WTC11 (cell line): ENCODE results near the gene ACSL1. TPM values are rescaled to one million over a fixed set of nuclear protein-coding genes. Genes with fewer than 3 reads are reported as not detected.
A peak's percentile ranks its signal among the peaks of the same experiment; 100 is the strongest.

ENCODE experiments used
- ATAC-seq: fragments of 200-7000 bp; cut with Tn5 transposase; 2 replicates; pipeline ENCODE4 v1.10.0; 2021; ENCODE audit warnings: mild to moderate bottlenecking, moderate library complexity
- CTCF ChIA-PET: fragments of 300-600 bp; sonication (Branson Sonifier 250); formaldehyde crosslinking; loops from one replicate; lab custom pipeline; 2021; ENCODE audit warnings: antibody characterized with exemption; lab: Charles Lee
- POLR2A ChIA-PET: fragments of 350-600 bp; sonication (Branson Sonifier 250); formaldehyde crosslinking; loops from one replicate; lab custom pipeline; 2021; ENCODE audit warnings: antibody characterized with exemption; lab: Charles Lee
- DNase-seq: peaks from one replicate; pipeline ENCODE4 v3.0.0; 2021; ENCODE audit warnings: low spot score
- H3K27ac Mint-ChIP-seq: 2 replicates; pipeline ENCODE4 v1.8.0; 2021; ENCODE audit warnings: mixed read lengths
- H3K27me3 Mint-ChIP-seq: 2 replicates; pipeline ENCODE4 v1.8.0; 2021; ENCODE audit warnings: low read depth, mild to moderate bottlenecking, moderate library complexity, mixed read lengths
- H3K36me3 Mint-ChIP-seq: 2 replicates; pipeline ENCODE4 v1.8.0; 2021; ENCODE audit warnings: mixed read lengths
- H3K4me1 Mint-ChIP-seq: 2 replicates; pipeline ENCODE4 v1.8.0; 2022; ENCODE audit warnings: mixed read lengths
- H3K4me3 Mint-ChIP-seq: 2 replicates; pipeline ENCODE4 v1.8.0; 2021; ENCODE audit warnings: mild to moderate bottlenecking, moderate library complexity, mixed read lengths
- H3K9me3 Mint-ChIP-seq: 2 replicates; pipeline ENCODE4 v1.8.0; 2021; ENCODE audit warnings: mixed read lengths
- AFF4 ChIP-seq: sonication (generic); formaldehyde crosslinking; IDR thresholded peaks from 2 replicates; pipeline ENCODE4 v1.8.1; 2023; ENCODE audit warnings: mild to moderate bottlenecking, missing genetic modification reagents, borderline replicate concordance
- ATF3 ChIP-seq: sonication (generic); formaldehyde crosslinking; conservative IDR thresholded peaks from 2 replicates; pipeline ENCODE4 v1.8.1; 2022; ENCODE audit warnings: mild to moderate bottlenecking, missing genetic modification reagents
- CTCF ChIP-seq: fragments of 200-600 bp; IDR thresholded peaks from 2 replicates; pipeline ENCODE4 v1.8.0; 2022; ENCODE audit warnings: antibody characterized with exemption
- E2F1 ChIP-seq: sonication (generic); formaldehyde crosslinking; IDR thresholded peaks from 2 replicates; pipeline ENCODE4 v1.8.0; 2022; ENCODE audit warnings: mild to moderate bottlenecking, missing genetic modification reagents
- ELF4 ChIP-seq: sonication (generic); formaldehyde crosslinking; IDR thresholded peaks from 2 replicates; pipeline ENCODE4 v1.8.1; 2022; ENCODE audit warnings: low read depth, mild to moderate bottlenecking, moderate library complexity, missing genetic modification reagents
- ETV6 ChIP-seq: sonication (generic); formaldehyde crosslinking; IDR thresholded peaks from 2 replicates; pipeline ENCODE4 v1.8.1; 2022; ENCODE audit warnings: mild to moderate bottlenecking, missing genetic modification reagents
- FOXK1 ChIP-seq: sonication (generic); formaldehyde crosslinking; IDR thresholded peaks from 2 replicates; pipeline ENCODE4 v1.8.0; 2022; ENCODE audit warnings: mild to moderate bottlenecking, moderate library complexity, missing genetic modification reagents
- FOXP4 ChIP-seq: sonication (generic); formaldehyde crosslinking; IDR thresholded peaks from 2 replicates; pipeline ENCODE4 v1.8.0; 2022; ENCODE audit warnings: mild to moderate bottlenecking, missing genetic modification reagents
- GABPB1 ChIP-seq: sonication (generic); formaldehyde crosslinking; IDR thresholded peaks from 2 replicates; pipeline ENCODE4 v1.8.1; 2023; ENCODE audit warnings: mild to moderate bottlenecking, missing genetic modification reagents
- JUN ChIP-seq: sonication (generic); formaldehyde crosslinking; IDR thresholded peaks from 2 replicates; pipeline ENCODE4 v1.8.0; 2023; ENCODE audit warnings: mild to moderate bottlenecking, missing genetic modification reagents
- KAT7 ChIP-seq: sonication (generic); formaldehyde crosslinking; IDR thresholded peaks from 2 replicates; pipeline ENCODE4 v1.8.1; 2023; ENCODE audit warnings: missing genetic modification reagents, mild to moderate bottlenecking, borderline replicate concordance
- NFE2L1 ChIP-seq: sonication (generic); formaldehyde crosslinking; IDR thresholded peaks from 2 replicates; pipeline ENCODE4 v1.8.1; 2023; ENCODE audit warnings: missing genetic modification reagents
- NR2C2 ChIP-seq: sonication (generic); formaldehyde crosslinking; IDR thresholded peaks from 2 replicates; pipeline ENCODE4 v1.8.0; 2022; ENCODE audit warnings: mild to moderate bottlenecking, missing genetic modification reagents
- RELA ChIP-seq: sonication (generic); formaldehyde crosslinking; IDR thresholded peaks from 2 replicates; pipeline ENCODE4 v1.8.1; 2022; ENCODE audit warnings: missing genetic modification reagents, mild to moderate bottlenecking, borderline replicate concordance
- TEAD4 ChIP-seq: sonication (generic); formaldehyde crosslinking; IDR thresholded peaks from 2 replicates; pipeline ENCODE4 v1.8.0; 2022; ENCODE audit warnings: mild to moderate bottlenecking, missing genetic modification reagents
- TP53 ChIP-seq: sonication (generic); formaldehyde crosslinking; IDR thresholded peaks from 2 replicates; pipeline ENCODE4 v1.8.1; 2023; ENCODE audit warnings: mild to moderate bottlenecking, missing genetic modification reagents
- ZBTB43 ChIP-seq: sonication (generic); formaldehyde crosslinking; IDR thresholded peaks from 2 replicates; pipeline ENCODE4 v1.8.1; 2023; ENCODE audit warnings: mild to moderate bottlenecking, missing genetic modification reagents
- ZMAT4 ChIP-seq: fragments of 250-450 bp; sonication (Bioruptor Pico); IDR thresholded peaks from 2 replicates; pipeline ENCODE4 v1.9.0; 2021; ENCODE audit warnings: mild to moderate bottlenecking
- ZNF121 ChIP-seq: sonication (generic); formaldehyde crosslinking; IDR thresholded peaks from 2 replicates; pipeline ENCODE4 v1.8.0; 2023; ENCODE audit warnings: missing genetic modification reagents
- ZNF138 ChIP-seq: sonication (generic); formaldehyde crosslinking; conservative IDR thresholded peaks from 2 replicates; pipeline ENCODE4 v1.8.1; 2022; ENCODE audit warnings: mild to moderate bottlenecking, moderate library complexity, missing genetic modification reagents
- total RNA-seq: library from RNA; stranded (reverse); gene quantifications from 3 replicates; pipeline ENCODE4 v1.2.3, GENCODE V29; 2021

ACSL1 gene
- total RNA-seq, 1 experiment from 2014 or later: 6.6 TPM

- Mint-ChIP-seq H3K4me1 (peaks cover 33% of the 10 kb centered on the region), H3K27ac (0 out of 2 replicates have a peak overlapping the region, but pooled peaks have one; percentile 67), H3K27me3 (peaks cover 1% of the 10 kb centered on the region), H3K9me3 (no peaks in the 10 kb centered on the region), H3K36me3 (no peaks in the 10 kb centered on the region)
- CTCF ChIA-PET: interaction anchor here (1.0 kb wide), 1 partner anchor 11 kb away, joined by 3 read pairs; no protein-coding TSS in a partner anchor
- no peak for DNase-seq
- POLR2A ChIA-PET: no interaction called here
- TF ChIP-seq E2F1 (no peak), ZNF121 (CRISPR knock-in tag) (no peak), FOXP4 (CRISPR knock-in tag) (no peak), NR2C2 (no peak), TP53 (CRISPR knock-in tag) (no peak)
- TF ChIP-seq, all 79 proteins: peak for 0
- no peak overlapping the region for H3K4me3 Mint-ChIP-seq
- no peak for ATAC-seq
These were observed 21.9 kb downstream of the ACSL1 start for GRCh38 chr4:184803874-184804273.

GRCh38 chr4:184803133-184803532, 22.6 kb downstream of the ACSL1 start:
- Mint-ChIP-seq H3K9me3 (no peaks in the 10 kb centered on the region), H3K4me3 (no peak overlapping the region), H3K27ac (no peak overlapping the region), H3K4me1 (peaks cover 26% of the 10 kb centered on the region), H3K27me3 (peaks cover 2% of the 10 kb centered on the region), H3K36me3 (no peaks in the 10 kb centered on the region)
- no peak for ATAC-seq
- ChIA-PET CTCF (interaction anchor here (1.0 kb wide), 1 partner anchor 12 kb away, joined by 3 read pairs; no protein-coding TSS in a partner anchor), POLR2A (no interaction called here)
- DNase-seq: no peak
- TF ChIP-seq TEAD4 (CRISPR knock-in tag) (no peak), ZMAT4 (CRISPR knock-in tag) (no peak), ZNF138 (CRISPR knock-in tag) (no peak), ZBTB43 (no peak), JUN (CRISPR knock-in tag) (no peak), FOXK1 (CRISPR knock-in tag) (no peak), ATF3 (CRISPR knock-in tag) (no peak), TP53 (CRISPR knock-in tag) (no peak), RELA (CRISPR knock-in tag) (no peak), NFE2L1 (CRISPR knock-in tag) (no peak), ETV6 (CRISPR knock-in tag) (no peak), GABPB1 (CRISPR knock-in tag) (no peak)

- CTCF ChIA-PET: interaction anchor here (1.0 kb wide), 1 partner anchor 12 kb away, joined by 3 read pairs; no protein-coding TSS in a partner anchor
- no peaks in the 10 kb centered on the region for H3K36me3 Mint-ChIP-seq
- H3K27ac Mint-ChIP-seq: no peak overlapping the region
- ATAC-seq (no peak), DNase-seq (no peak)
- peaks cover 2% of the 10 kb centered on the region; the same call in 1 of the 2 replicates for H3K27me3 Mint-ChIP-seq
- TF ChIP-seq ETV6 (CRISPR knock-in tag): no peak
- no peak for TF ChIP-seq ELF4 (CRISPR knock-in tag)
- no peak for TF ChIP-seq CTCF
- no peak for TF ChIP-seq TP53 (CRISPR knock-in tag)
- no peak for TF ChIP-seq KAT7 (CRISPR knock-in tag)
- TF ChIP-seq AFF4: no peak
- TF ChIP-seq, all 79 proteins: peak for 0
- Mint-ChIP-seq H3K4me3 (no peak overlapping the region), H3K4me1 (peaks cover 21% of the 10 kb centered on the region), H3K9me3 (no peaks in the 10 kb centered on the region)
- POLR2A ChIA-PET: no interaction called here
These were observed 23.1 kb downstream of the ACSL1 start for GRCh38 chr4:184802697-184803015.
